Naive thymus-derived CD8-positive, alpha-beta T cell (primary cell): Measurements from ENCODE around the gene GPHA2. TPM values are rescaled to one million over a fixed set of nuclear protein-coding genes. Genes with fewer than 3 reads are reported as not detected.

Experiments used
- ATAC-seq, 2 donors: fragments of 150-1000 bp; cut with Tn5 transposase in 1 of 2; sonication (Bioruptor Pico), chemical (Tn5 transposase) in 1 of 2; 1 replicate in 1 of 2; 2 replicates in 1 of 2; pipeline ENCODE4 v1.10.0; 2021; ENCODE audit warnings: mild to moderate bottlenecking in 2 of 2, moderate library complexity in 2 of 2
- POLR2A ChIA-PET: fragments of 350-600 bp; sonication (Branson Sonifier 250); formaldehyde crosslinking; loops from one replicate; lab custom pipeline; 2021; ENCODE audit warnings: antibody characterized with exemption; lab: Charles Lee
- DNase-seq, 10 donors: peaks; one replicate each; pipeline versions ENCODE4 v3.0.0 to v3.0.0-alpha.2; 2020 to 2022
- H3K27ac Mint-ChIP-seq, 10 donors: one replicate each; pipeline ENCODE4 v1.8.0; 2020 to 2022; ENCODE audit warnings: mild to moderate bottlenecking in 10 of 10, mixed read lengths in 10 of 10, moderate library complexity in 4 of 10, inconsistent platforms in 1 of 10
- H3K27me3 Mint-ChIP-seq, 5 donors: one replicate each; pipeline ENCODE4 v1.8.0; 2021 to 2022; ENCODE audit warnings: mixed read lengths in 5 of 5
- H3K36me3 Mint-ChIP-seq, 3 donors: one replicate each; pipeline ENCODE4 v1.8.0; 2020 to 2022; ENCODE audit warnings: mixed read lengths in 3 of 3, mild to moderate bottlenecking in 2 of 3, inconsistent platforms in 1 of 3
- H3K4me1 Mint-ChIP-seq, 4 donors: one replicate each; pipeline ENCODE4 v1.8.0; 2021 to 2022; ENCODE audit warnings: mixed read lengths in 4 of 4
- H3K4me3 Mint-ChIP-seq, 10 donors: one replicate each; pipeline ENCODE4 v1.8.0; 2020 to 2022; ENCODE audit warnings: mild to moderate bottlenecking in 10 of 10, mixed read lengths in 10 of 10, moderate library complexity in 6 of 10, inconsistent platforms in 1 of 10
- H3K9me3 Mint-ChIP-seq, 9 donors: one replicate each; pipeline ENCODE4 v1.8.0; 2020 to 2022; ENCODE audit warnings: mixed read lengths in 9 of 9, mild to moderate bottlenecking in 3 of 9, inconsistent platforms in 1 of 9, moderate library complexity in 1 of 9
- microRNA-seq: library from miRNA; unstranded; fragments of <30 nt; microRNA quantifications from one replicate; pipeline ENCODE4 v1.2.0, GENCODE V29; 2022; ENCODE audit warnings: borderline microRNAs expressed
- polyA plus RNA-seq, 3 donors: library from polyadenylated mRNA; unstranded; fragments of 300-500 nt; fragmentation: Illumina TruSeq; gene quantifications; one replicate each; pipeline ENCODE4 v1.2.3, GENCODE V29; 2021
- total RNA-seq, 8 experiments: library from RNA in 2 of 8; stranded (reverse) in 2 of 8; gene quantifications; one replicate each; pipeline ENCODE4 v1.2.3 and lab custom pipeline; 2021 to 2026

GPHA2 gene
- total and polyA plus RNA-seq, 5 experiments from 2014 or later: 0.55 to 0.69 TPM; not detected in 3

DNA sequence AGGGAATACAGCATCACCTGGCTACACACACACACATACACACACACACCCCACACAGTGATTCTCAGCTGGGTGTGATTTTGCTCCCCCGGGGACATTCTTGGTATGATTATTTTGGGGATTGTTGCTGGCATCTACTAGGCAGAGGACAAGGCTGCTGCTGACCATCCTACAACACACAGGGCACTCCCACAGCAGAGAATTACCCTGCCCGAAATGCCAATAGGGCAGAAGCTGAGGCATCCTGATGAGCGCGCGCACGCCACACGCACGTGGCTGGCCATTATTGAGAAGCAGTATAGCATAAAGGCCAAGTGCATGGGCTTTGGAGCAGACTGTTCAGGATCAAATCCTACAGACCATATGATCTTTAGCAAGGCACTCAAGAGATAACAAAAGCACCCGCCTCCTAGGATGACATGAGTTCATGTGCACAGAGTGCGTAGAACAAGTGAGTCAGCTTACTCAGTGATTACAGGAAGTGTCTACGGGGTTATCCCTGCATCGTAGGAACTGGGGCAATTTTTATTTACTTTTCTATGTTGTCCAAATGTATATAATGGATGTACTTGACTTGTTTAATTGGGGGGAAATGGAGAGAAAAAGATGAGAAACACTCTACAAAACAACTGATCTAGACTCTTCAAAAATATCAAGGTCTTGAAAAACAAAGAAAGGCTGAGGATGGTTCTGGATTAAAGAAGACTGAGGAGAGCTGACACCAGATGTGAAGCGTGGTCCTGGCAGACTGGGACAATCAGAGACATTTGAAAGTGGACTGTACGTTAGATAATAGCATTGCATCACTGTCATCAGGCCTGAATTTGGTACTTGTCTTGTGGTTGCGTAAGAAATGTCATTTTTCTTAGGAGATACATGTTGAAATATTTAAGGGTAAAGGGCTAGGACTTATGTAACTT, 50.1 kb downstream of the GPHA2 start:
- peak in 1 of 10 donors; percentile 65 for DNase-seq
- POLR2A ChIA-PET: interaction anchor here (1.1 to 45.7 kb wide), 7 partner anchors 9 to 141 kb away, joined by 3 to 2449 read pairs (median 5); partner anchors contain the start of genes CDC42BPG and RASGRP2
- H3K4me1 Mint-ChIP-seq: peaks cover 25 to 42% (median 41%) of the 10 kb centered on the region in 4 donors

More for the DNA sequence above, 50.1 kb downstream of the GPHA2 start:
- Mint-ChIP-seq H3K27ac (peak overlapping the region in 9 of 10 donors; percentile 9 to 86 (median 60)), H3K36me3 (no peaks in the 10 kb centered on the region), H3K27me3 (no peaks in the 10 kb centered on the region), H3K4me3 (peak overlapping the region in 3 of 10 donors; percentile 11 to 46 (median 26)), H3K9me3 (no peaks in the 10 kb centered on the region)
- ATAC-seq: peak; percentile 49 to 69

Small RNA genes lying within 50 kb of the gene (microRNA-seq; reads per million reads assigned to microRNA genes)
- gene MIR6749 (1.0 reads per million), gene MIR6750 (not detected)

Other genes with a start within 250 kb of the GPHA2 start
- under 1 TPM in 1 of 2 experiments, not detected in 1; 0.21 TPM for gene NRXN2, start 212.7 kb downstream of the GPHA2 start, total RNA-seq
- gene NRXN2, start 212.7 kb downstream of the GPHA2 start, polyA plus RNA-seq: not detected
- gene RASGRP2, start 191.8 kb downstream of the GPHA2 start, total RNA-seq: 100 to 1,000 TPM; 679 to 682 TPM
- 100 to 1,000 TPM; 168 to 253 (median 185) TPM for gene RASGRP2, start 191.8 kb downstream of the GPHA2 start, polyA plus RNA-seq
- 10 to 100 TPM; 13.0 to 18.4 TPM for gene PYGM, start 175.9 kb downstream of the GPHA2 start, total RNA-seq
- under 1 TPM; 0.09 to 0.50 (median 0.49) TPM for gene PYGM, start 175.9 kb downstream of the GPHA2 start, polyA plus RNA-seq
- 1,000 to 10,000 TPM; 1,030 to 1,057 TPM for gene SF1, start 157.4 kb downstream of the GPHA2 start, total RNA-seq
- 100 to 1,000 TPM in 1 of 3 donors, 10 to 100 TPM in 2; 87.0 to 138 (median 96.6) TPM for gene SF1, start 157.4 kb downstream of the GPHA2 start, polyA plus RNA-seq
- gene MAP4K2, start 132.7 kb downstream of the GPHA2 start, total RNA-seq: 100 to 1,000 TPM; 128 to 135 TPM
- gene MAP4K2, start 132.7 kb downstream of the GPHA2 start, polyA plus RNA-seq: 10 to 100 TPM; 26.6 to 55.5 (median 30.3) TPM
- 10 to 100 TPM; 50.7 to 54.1 TPM for gene MEN1, start 125.3 kb downstream of the GPHA2 start, total RNA-seq
- gene MEN1, start 125.3 kb downstream of the GPHA2 start, polyA plus RNA-seq: 10 to 100 TPM; 22.1 to 57.4 (median 36.1) TPM
- gene CDC42BPG, start 91.2 kb downstream of the GPHA2 start, total RNA-seq: 10 to 100 TPM in 1 of 2 experiments, 1 to 10 TPM in 1; 9.0 to 10.3 TPM
- under 1 TPM; 0.09 to 0.38 (median 0.13) TPM for gene CDC42BPG, start 91.2 kb downstream of the GPHA2 start, polyA plus RNA-seq
- 100 to 1,000 TPM; 217 to 226 TPM for gene EHD1, start 57.3 kb downstream of the GPHA2 start, total RNA-seq
- 100 to 1,000 TPM; 137 to 164 (median 154) TPM for gene EHD1, start 57.3 kb downstream of the GPHA2 start, polyA plus RNA-seq
- gene ATG2A, start 18.7 kb downstream of the GPHA2 start, total RNA-seq: 10 to 100 TPM; 39.5 to 41.4 TPM
- 1 to 10 TPM; 3.4 to 4.2 (median 3.6) TPM for gene ATG2A, start 18.7 kb downstream of the GPHA2 start, polyA plus RNA-seq
- gene PPP2R5B, start 11.2 kb downstream of the GPHA2 start, total RNA-seq: 10 to 100 TPM; 13.4 to 16.0 TPM
- gene PPP2R5B, start 11.2 kb downstream of the GPHA2 start, polyA plus RNA-seq: 1 to 10 TPM; 4.7 to 6.6 (median 5.3) TPM
- 1 to 10 TPM; 1.9 to 2.4 TPM for gene MAJIN, start 36.2 kb upstream of the GPHA2 start, total RNA-seq
- under 1 TPM in 2 of 3 donors, not detected in 1; 0.48 to 0.84 TPM for gene MAJIN, start 36.2 kb upstream of the GPHA2 start, polyA plus RNA-seq
- gene BATF2, start 61.1 kb upstream of the GPHA2 start, total RNA-seq: not detected
- gene BATF2, start 61.1 kb upstream of the GPHA2 start, polyA plus RNA-seq: not detected
- 10 to 100 TPM; 37.0 to 38.4 TPM for gene ARL2, start 78.3 kb upstream of the GPHA2 start, total RNA-seq
- 100 to 1,000 TPM; 108 to 135 (median 122) TPM for gene ARL2, start 78.3 kb upstream of the GPHA2 start, polyA plus RNA-seq
- gene SNX15, start 91.5 kb upstream of the GPHA2 start, total RNA-seq: 10 to 100 TPM; 27.3 to 29.6 TPM
- gene SNX15, start 91.5 kb upstream of the GPHA2 start, polyA plus RNA-seq: 10 to 100 TPM; 10.5 to 11.9 (median 11.9) TPM
- 1 to 10 TPM; 6.7 to 9.4 TPM for gene SAC3D1, start 105.3 kb upstream of the GPHA2 start, total RNA-seq
- gene SAC3D1, start 105.3 kb upstream of the GPHA2 start, polyA plus RNA-seq: 10 to 100 TPM in 2 of 3 donors, 1 to 10 TPM in 1; 6.7 to 13.9 (median 10.7) TPM
- 10 to 100 TPM; 30.1 to 33.9 TPM for gene NAALADL1, start 122.7 kb upstream of the GPHA2 start, total RNA-seq
- gene NAALADL1, start 122.7 kb upstream of the GPHA2 start, polyA plus RNA-seq: 10 to 100 TPM; 14.0 to 22.2 (median 14.3) TPM
- gene CDCA5, start 148.1 kb upstream of the GPHA2 start, total RNA-seq: 1 to 10 TPM in 1 of 2 experiments, under 1 TPM in 1; 0.60 to 1.0 TPM
- gene CDCA5, start 148.1 kb upstream of the GPHA2 start, polyA plus RNA-seq: under 1 TPM; 0.22 to 0.90 (median 0.35) TPM
- gene ZFPL1, start 148.3 kb upstream of the GPHA2 start, total RNA-seq: 10 to 100 TPM; 49.4 to 50.5 TPM
- gene ZFPL1, start 148.3 kb upstream of the GPHA2 start, polyA plus RNA-seq: 10 to 100 TPM; 21.5 to 33.1 (median 24.9) TPM
- 100 to 1,000 TPM; 258 to 274 TPM for gene VPS51, start 160.3 kb upstream of the GPHA2 start, total RNA-seq
- 100 to 1,000 TPM in 2 of 3 donors, 10 to 100 TPM in 1; 70.2 to 111 (median 106) TPM for gene VPS51, start 160.3 kb upstream of the GPHA2 start, polyA plus RNA-seq
- gene TM7SF2, start 176.0 kb upstream of the GPHA2 start, total RNA-seq: 10 to 100 TPM; 29.0 to 29.2 TPM
- gene TM7SF2, start 176.0 kb upstream of the GPHA2 start, polyA plus RNA-seq: 10 to 100 TPM; 17.4 to 22.6 (median 21.2) TPM
- 10 to 100 TPM; 16.6 to 17.9 TPM for gene ZNHIT2, start 181.8 kb upstream of the GPHA2 start, total RNA-seq
- gene ZNHIT2, start 181.8 kb upstream of the GPHA2 start, polyA plus RNA-seq: 10 to 100 TPM; 24.3 to 33.1 (median 29.8) TPM
- gene FAU, start 186.2 kb upstream of the GPHA2 start, total RNA-seq: 1,000 to 10,000 TPM; 1,487 to 1,501 TPM
- 1,000 to 10,000 TPM; 1,097 to 1,366 (median 1,350) TPM for gene FAU, start 186.2 kb upstream of the GPHA2 start, polyA plus RNA-seq
- gene MRPL49, start 186.4 kb upstream of the GPHA2 start, total RNA-seq: 10 to 100 TPM; 76.0 to 76.2 TPM
- gene MRPL49, start 186.4 kb upstream of the GPHA2 start, polyA plus RNA-seq: 10 to 100 TPM; 78.9 to 96.9 (median 90.1) TPM
- 10 to 100 TPM; 61.9 to 65.2 TPM for gene SYVN1, start 198.6 kb upstream of the GPHA2 start, total RNA-seq
- gene SYVN1, start 198.6 kb upstream of the GPHA2 start, polyA plus RNA-seq: 10 to 100 TPM in 1 of 3 donors, 1 to 10 TPM in 2; 7.9 to 10.6 (median 8.2) TPM
- gene SPDYC, start 234.3 kb upstream of the GPHA2 start, total RNA-seq: not detected
- not detected for gene SPDYC, start 234.3 kb upstream of the GPHA2 start, polyA plus RNA-seq
- gene CAPN1, start 246.0 kb upstream of the GPHA2 start, total RNA-seq: 100 to 1,000 TPM in 1 of 2 experiments, 10 to 100 TPM in 1; 99.5 to 106 TPM
- 10 to 100 TPM; 75.6 to 79.2 (median 78.9) TPM for gene CAPN1, start 246.0 kb upstream of the GPHA2 start, polyA plus RNA-seq